Erythroblast (primary cell): ENCODE measurements around the gene SLC35D2.

ENCODE experiments used
- GATA1 ChIP-seq: IDR thresholded peaks from 2 replicates; pipeline ENCODE4 v1.6.1; 2011; ENCODE audit warnings: low read depth, mild to moderate bottlenecking, control low read depth, low read length, moderate library complexity
- POLR2A ChIP-seq: IDR thresholded peaks from 2 replicates; pipeline ENCODE4 v1.6.1; 2011; ENCODE audit warnings: mild to moderate bottlenecking, low read length

DNA sequence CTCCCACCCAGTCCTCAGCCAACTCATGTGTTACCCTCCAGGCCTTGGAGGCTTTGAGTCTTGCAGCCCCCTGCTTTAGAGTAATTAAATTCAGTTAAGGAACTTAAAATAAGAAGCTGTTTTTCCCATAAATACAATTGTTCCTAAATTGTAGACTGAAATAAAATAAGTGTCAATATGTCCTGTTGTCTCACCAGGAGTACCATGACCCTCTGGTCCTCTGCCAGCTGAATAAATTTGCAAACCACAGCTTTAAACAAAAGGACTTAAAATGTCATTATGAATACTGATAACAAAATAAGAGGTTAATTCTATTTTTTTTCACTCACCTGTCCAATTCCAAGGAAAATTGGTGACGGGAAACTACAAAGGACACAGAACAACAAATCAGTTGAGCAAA is 15.6 kb downstream of the SLC35D2 start:
- TF ChIP-seq POLR2A (no peak), GATA1 (no peak)
